Activated CD8-positive, alpha-beta memory T cell treated with anti-CD3 and anti-CD28 coated beads, Interleukin-2, amount 50 U/mL, for 1 hour (primary cell): Measurements from ENCODE around the gene HS3ST1.

Source experiments
- DNase-seq: peaks from one replicate; pipeline ENCODE4 v3.0.0-alpha.2; 2020; ENCODE audit errors: extremely low read depth

HS3ST1 gene

GRCh38 chr4:11428231-11428898 is at the start of gene HS3ST1:
Gene HS3ST1 (minus strand): TSS chr4:11428894. CDS start chr4:11400005, 28,889 bp downstream.
- DNase-seq: no peak

DNA sequence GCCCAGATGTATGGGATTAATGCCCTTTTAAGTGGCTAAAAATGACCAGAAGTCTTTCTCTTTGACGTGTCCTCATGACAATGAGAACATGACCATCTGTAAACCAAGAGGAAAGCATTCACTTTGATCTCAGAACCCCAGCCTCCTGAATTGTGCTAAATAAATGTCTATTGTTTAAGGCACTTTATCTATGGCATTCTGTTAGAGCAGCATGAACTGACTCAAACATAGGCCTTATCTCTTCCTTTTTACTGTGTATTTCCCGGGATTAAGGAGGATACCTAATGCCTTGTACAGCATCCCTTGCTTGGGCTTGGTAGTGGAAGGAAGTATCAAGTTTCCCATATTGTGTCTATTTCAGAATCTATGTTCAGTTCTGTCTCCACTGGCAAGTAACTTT is 47.2 kb upstream of the HS3ST1 start:
- no peak for DNase-seq

- DNase-seq: no peak
These were observed 45.5 kb upstream of the HS3ST1 start for GRCh38 chr4:11474146-11474545.

GRCh38 chr4:11472535-11472934 is 43.8 kb upstream of the HS3ST1 start:
- DNase-seq: no peak

- DNase-seq: peak; percentile 11
These were observed 42.9 kb upstream of the HS3ST1 start for GRCh38 chr4:11471618-11472017.

DNA sequence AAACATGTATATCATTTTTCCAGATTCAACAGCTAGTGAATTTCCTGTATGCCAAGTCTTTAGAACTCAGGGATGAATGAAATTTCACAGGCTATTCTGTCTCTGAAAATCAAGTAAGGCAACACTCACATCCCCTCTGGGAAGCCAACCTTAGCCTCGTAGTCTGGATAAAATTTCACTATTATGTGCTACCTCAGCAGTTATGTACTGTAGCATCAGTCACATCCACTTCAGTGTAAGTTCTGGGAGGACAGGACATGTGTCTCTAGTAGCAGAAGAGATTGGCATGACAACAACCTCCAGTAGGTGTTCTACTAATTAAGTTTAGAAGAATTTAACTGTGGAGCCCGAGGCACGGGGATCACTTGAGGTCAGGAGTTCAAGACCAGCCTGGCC is 42.4 kb upstream of the HS3ST1 start:
- no peak for DNase-seq

DNA sequence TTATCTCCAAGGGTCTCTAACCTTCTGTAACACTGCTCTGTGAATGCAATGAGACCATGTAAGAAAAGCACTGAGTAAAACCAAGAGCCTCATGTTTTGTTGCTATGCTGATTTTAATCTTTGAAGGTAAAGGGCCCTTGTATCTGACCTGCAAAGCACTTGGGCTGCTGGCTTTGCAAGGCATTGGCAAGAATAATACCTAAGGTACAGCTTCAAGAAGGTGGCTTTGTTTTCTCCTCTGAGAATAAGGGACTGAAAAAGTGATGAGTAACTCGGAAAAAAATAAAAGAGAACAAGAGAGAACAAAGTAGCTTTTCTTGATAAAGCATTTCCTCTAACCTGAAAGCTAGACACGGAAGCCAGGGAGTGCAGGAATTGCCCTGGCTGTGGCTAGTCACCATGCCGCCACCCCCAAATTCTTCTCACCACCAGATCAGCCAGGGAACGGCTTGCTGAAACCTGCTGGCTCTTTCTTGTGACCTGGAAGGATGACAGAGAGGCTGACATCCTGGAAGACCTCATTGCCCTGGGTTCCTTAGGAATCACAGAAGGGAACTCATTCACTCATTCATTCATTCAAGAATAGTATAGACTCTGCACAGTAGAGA is 41.8 kb upstream of the HS3ST1 start:
- DNase-seq: no peak

DNA sequence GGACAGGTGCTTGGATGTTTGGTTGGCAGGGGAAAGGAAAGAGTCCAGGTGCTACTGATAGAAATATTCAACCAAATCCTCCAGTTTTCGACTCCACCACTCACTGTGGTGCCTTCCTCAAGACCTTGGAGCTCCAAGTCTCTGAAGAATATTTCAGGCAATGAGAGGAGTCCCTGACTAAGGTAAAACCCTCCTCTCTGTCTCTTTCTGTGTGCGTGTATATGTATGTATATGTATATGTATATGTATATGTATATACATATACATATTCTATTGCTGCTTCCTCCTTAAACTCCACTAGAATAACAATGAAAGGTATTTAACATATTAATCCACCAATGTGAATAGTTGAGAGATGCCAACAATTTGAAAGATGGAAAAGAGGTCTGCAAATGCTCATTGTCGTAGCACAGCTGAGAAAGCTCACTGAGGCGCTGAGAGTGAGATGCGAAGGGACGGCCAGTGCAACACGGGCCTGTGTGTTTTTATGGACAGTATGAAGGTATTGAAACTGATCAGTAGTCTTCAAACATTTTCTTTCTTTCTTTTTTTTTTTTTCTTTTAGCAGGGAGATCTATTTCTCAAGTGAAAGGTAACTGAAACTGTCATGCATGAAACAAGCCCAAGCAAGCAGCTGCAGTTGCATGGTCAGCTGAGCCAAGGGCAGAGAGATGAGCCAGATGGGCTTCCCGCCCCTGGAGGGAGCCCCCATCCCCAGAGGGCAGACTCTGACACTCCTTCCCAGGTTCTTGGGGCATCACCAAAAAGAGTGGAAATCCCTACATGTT is 41.1 kb upstream of the HS3ST1 start:
- no peak for DNase-seq

- no peak for DNase-seq
These were observed 40.2 kb upstream of the HS3ST1 start for GRCh38 chr4:11468901-11469300.

- DNase-seq: no peak
These were observed 39.2 kb upstream of the HS3ST1 start for GRCh38 chr4:11467931-11468330.

DNA sequence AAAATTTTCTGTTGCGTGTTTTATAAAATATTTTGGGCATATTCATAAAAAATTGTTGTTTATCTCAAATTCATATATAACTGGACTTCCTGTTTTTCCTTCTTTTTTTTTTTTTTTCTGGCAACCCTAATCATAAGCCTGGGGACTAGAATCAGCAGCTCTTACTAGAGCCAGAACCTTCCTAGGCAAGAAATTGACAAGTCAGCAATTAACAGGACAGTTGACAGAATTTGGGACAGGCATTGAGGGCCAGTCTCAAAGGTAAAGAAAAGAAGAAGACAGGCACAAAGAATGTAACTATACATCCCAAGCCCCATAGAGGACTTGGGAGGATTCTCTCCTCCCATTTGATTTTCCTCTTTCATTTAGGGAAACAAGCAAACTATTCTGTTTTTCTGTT is 35.0 kb upstream of the HS3ST1 start:
- DNase-seq: no peak

- DNase-seq: no peak
These were observed 27.7 kb upstream of the HS3ST1 start for GRCh38 chr4:11456401-11456800.

- no peak for DNase-seq
These were observed 26.6 kb upstream of the HS3ST1 start for GRCh38 chr4:11455201-11455835.

DNA sequence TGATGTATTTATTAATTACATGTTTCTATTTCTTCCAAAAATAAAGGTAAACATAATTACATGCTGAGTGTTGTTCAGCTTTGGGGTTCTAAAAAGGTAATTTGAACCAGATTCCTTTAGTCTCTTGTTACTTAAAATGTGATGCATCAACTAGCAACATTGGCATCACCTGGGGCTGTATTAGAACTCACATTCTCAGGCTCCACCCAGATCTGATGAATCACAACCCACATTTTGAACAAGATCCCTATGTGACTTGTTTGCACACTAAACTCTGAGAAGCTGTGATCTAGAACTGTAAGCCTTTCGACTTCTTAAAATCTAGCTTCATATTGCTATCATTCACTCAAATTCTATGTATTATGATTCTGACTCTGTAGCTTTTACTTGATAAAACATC is 23.0 kb upstream of the HS3ST1 start:
- no peak for DNase-seq

DNA sequence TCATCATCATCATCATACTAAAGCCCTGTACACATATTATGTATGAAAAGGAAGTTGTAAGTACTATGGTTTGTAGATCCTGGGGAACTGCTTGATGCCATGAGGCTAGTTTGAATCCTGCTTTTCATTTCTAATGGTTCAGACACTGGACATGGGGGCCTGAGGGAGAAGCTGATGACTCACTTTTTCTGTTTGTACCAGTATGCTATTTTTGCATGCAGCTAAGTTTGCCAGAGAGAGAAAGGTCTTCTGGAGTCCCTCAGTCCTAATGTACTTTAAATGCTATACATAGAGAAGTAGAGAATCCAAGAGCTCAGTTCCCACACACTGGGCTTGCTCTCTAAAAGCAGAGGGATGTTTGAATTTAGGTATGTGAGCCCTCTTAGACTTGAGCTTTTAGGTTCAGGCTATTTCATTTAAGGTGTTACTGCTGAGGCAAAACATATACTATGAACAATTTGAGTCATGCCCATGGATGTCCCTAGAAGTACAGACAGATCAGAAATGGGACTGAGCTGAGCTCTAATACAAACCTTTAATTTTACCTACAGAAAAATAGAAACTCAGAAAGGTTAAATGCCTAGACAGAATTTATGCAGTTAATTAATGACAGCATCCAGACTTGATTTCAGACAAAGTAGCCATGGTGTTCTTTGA is 17.6 kb upstream of the HS3ST1 start:
- DNase-seq: no peak

DNA sequence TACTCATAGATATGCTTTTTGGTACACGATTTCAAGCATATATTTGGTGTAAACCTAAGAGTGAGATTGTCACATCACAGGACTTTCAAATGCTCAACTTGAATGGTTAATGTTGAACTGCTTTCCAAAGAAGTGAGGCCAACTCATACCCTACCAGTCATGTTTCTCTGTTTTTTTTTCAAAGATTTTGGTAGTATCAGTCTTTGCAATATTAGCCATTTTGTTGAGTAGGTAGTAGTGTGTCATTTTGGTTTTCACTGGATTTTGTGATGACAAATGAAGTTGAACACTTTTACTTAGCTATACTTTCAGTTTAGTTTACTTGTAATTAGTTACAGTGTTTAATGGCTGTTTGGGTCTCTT is 12.5 kb upstream of the HS3ST1 start:
- DNase-seq: no peak

- DNase-seq: no peak
These were observed 11.9 kb upstream of the HS3ST1 start for GRCh38 chr4:11440481-11441193.

DNA sequence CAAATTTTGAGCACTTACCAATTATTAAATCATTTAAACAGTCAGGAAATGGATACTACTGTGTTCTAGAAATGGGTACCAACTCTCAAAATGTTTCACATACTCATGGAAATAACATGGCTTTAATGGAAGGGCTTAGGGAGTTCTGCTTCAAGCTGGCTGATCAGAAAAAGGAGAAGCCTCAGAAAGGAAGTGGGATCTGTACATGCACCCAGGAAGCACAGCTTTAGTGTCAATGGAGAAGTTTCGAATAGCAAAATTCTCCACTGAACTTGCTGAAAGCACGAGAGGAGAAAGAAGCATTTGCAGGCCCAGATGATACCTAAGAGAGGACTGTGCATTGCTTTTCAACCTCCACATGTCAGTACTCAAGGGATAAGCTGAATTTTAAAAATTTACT is 11.1 kb upstream of the HS3ST1 start:
- DNase-seq: no peak

- DNase-seq: no peak
These were observed 10.0 kb upstream of the HS3ST1 start for GRCh38 chr4:11438647-11439046.

DNA sequence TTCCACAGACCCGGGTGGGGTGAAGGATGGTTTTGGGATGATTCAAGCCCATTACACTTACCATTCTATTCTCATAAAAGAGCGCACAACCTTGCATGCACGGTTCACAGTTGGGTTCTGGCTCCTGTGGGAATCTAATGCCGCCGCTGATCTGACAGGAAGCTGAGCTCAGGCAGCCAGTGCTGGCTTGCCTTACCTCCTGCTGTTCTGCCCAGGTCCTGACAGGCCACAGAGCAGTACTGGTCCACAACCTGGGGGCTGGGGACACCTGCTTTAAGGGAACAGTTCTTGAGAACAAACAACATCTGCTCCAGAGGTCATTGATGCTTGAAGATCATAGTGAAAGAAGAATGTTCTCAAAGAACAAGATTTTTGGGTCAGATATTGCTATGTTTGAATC is 8.0 kb upstream of the HS3ST1 start:
- no peak for DNase-seq

DNA sequence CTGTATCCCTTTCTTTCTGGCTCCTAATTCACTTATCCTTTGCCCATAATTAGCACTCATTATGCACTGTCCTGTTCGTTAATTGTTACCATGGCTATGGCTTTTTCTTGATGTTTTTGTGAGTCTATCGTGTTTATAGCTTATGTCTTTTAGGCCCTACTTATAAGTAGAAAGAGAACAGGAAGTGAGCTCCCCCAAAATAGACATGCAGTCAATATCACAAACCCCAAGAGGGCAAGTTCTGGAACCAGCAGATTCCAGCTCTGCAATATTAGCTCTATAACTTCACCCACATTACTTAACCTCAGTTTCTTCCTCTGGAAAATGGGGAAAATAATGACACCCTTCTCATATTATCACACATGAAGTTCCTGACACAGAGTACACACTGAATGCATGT is 7.4 kb upstream of the HS3ST1 start:
- DNase-seq: no peak

GRCh38 chr4:11435557-11435956 is 6.9 kb upstream of the HS3ST1 start:
- no peak for DNase-seq
